Colonic mucosa (tissue), 4 donors: Measurements from ENCODE around the gene ORM1. TPM values are rescaled to one million over a fixed set of nuclear protein-coding genes. Genes with fewer than 3 reads are reported as not detected.

Experiments used
- DNase-seq: peaks from one replicate; pipeline ENCODE4 v3.0.0-alpha.2; 2020
- H3K27ac ChIP-seq: fragments of 200-600 bp; one replicate; pipeline ENCODE4 v1.8.0; 2021
- H3K27me3 ChIP-seq: fragments of 200-600 bp; one replicate; pipeline ENCODE4 v1.8.0; 2021
- H3K36me3 ChIP-seq: fragments of 200-600 bp; one replicate; pipeline ENCODE4 v1.8.0; 2021
- H3K4me1 ChIP-seq: fragments of 200-600 bp; one replicate; pipeline ENCODE4 v1.8.0; 2021; ENCODE audit warnings: mild to moderate bottlenecking
- H3K4me3 ChIP-seq: fragments of 200-600 bp; one replicate; pipeline ENCODE4 v1.8.0; 2021
- H3K9ac ChIP-seq, 2 donors: one replicate each; pipeline ENCODE4 v1.7.0; 2013; ENCODE audit warnings: control low read depth in 2 of 2, low read depth in 2 of 2, low read length in 2 of 2
- H3K9me3 ChIP-seq: fragments of 200-600 bp; one replicate; pipeline ENCODE4 v1.8.0; 2021
- intact Hi-C: fragments of 100-400 bp; cut with DNase I; formaldehyde crosslinking; loops from one replicate; pipeline ENCODE4 v1.14.1; 2022
- total RNA-seq, 2 donors: library from RNA; stranded (reverse); fragmentation: NEBNext Ultra II Directional in 1 of 2; extraction: Animal tissue kit (Norgen Biotek cat#: 25700) in 1 of 2; gene quantifications; one replicate each; pipeline ENCODE4 v1.2.1, GENCODE V29; 2021
- TF ChIP-seq, protein P1 (sequence below): fragments of 200-600 bp; IDR thresholded peaks from one replicate; pipeline ENCODE4 v1.8.0; 2022; ENCODE audit warnings: antibody characterized with exemption, mild to moderate bottlenecking
- donor health status: healthy.
- donor health status: DM: no; HTN: no; CAD: no.
- donor health status: DM: no; HTN: no; CAD: no.

ORM1 gene
- total RNA-seq, 2 donors from 2014 or later: 10.3 TPM; not detected in 1

DNA sequence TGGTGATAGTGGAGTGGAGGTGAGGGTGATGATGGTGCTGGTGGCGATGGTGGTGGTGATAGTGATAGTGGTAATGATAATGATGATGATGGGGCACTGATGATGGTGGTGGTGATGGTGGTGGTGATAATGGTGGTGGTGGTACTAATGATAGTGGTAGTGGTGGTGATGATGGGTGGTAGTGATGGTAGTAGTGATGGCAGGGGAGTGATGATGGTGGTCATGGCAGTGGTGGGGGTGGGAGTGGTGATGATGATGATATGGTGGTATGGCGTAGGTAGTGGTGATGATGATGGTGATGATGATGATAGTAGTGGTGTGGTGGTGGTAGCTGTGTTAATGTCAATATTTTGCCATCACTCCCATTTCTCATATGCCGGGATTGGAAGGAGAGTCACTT is 44.5 kb upstream of the ORM1 start:
- TF ChIP-seq, protein P1, sequence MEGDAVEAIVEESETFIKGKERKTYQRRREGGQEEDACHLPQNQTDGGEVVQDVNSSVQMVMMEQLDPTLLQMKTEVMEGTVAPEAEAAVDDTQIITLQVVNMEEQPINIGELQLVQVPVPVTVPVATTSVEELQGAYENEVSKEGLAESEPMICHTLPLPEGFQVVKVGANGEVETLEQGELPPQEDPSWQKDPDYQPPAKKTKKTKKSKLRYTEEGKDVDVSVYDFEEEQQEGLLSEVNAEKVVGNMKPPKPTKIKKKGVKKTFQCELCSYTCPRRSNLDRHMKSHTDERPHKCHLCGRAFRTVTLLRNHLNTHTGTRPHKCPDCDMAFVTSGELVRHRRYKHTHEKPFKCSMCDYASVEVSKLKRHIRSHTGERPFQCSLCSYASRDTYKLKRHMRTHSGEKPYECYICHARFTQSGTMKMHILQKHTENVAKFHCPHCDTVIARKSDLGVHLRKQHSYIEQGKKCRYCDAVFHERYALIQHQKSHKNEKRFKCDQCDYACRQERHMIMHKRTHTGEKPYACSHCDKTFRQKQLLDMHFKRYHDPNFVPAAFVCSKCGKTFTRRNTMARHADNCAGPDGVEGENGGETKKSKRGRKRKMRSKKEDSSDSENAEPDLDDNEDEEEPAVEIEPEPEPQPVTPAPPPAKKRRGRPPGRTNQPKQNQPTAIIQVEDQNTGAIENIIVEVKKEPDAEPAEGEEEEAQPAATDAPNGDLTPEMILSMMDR: no peak
- H3K4me1 ChIP-seq: no peaks in the 10 kb centered on the region

GRCh38 chr9:114278881-114279570 is 43.9 kb upstream of the ORM1 start:
- H3K4me3 ChIP-seq: no peak overlapping the region
- H3K36me3 ChIP-seq: no peaks in the 10 kb centered on the region
- no peak for DNase-seq
- TF ChIP-seq, protein P1: no peak
- no peaks in the 10 kb centered on the region for H3K27me3 ChIP-seq
- no peaks in the 10 kb centered on the region for H3K4me1 ChIP-seq
- intact Hi-C loops: no loop called here
- H3K9me3 ChIP-seq: no peaks in the 10 kb centered on the region
- H3K9ac ChIP-seq: no peak overlapping the region
- H3K27ac ChIP-seq: no peak overlapping the region

More for the DNA sequence above, 44.5 kb upstream of the ORM1 start:
- Histone ChIP-seq H3K9ac (no peak overlapping the region), H3K27me3 (no peaks in the 10 kb centered on the region), H3K9me3 (no peaks in the 10 kb centered on the region), H3K27ac (no peak overlapping the region), H3K4me3 (no peak overlapping the region), H3K36me3 (no peaks in the 10 kb centered on the region)
- DNase-seq: no peak
- intact Hi-C loops: no loop called here

GRCh38 chr9:114279693-114280092 is 43.2 kb upstream of the ORM1 start:
- H3K27ac ChIP-seq: no peak overlapping the region
- no peaks in the 10 kb centered on the region for H3K27me3 ChIP-seq
- DNase-seq: no peak
- H3K36me3 ChIP-seq: no peaks in the 10 kb centered on the region
- no peak overlapping the region for H3K9ac ChIP-seq
- intact Hi-C loops: no loop called here
- no peaks in the 10 kb centered on the region for H3K4me1 ChIP-seq
- H3K9me3 ChIP-seq: no peaks in the 10 kb centered on the region
- no peak overlapping the region for H3K4me3 ChIP-seq
- TF ChIP-seq, protein P1: no peak

DNA sequence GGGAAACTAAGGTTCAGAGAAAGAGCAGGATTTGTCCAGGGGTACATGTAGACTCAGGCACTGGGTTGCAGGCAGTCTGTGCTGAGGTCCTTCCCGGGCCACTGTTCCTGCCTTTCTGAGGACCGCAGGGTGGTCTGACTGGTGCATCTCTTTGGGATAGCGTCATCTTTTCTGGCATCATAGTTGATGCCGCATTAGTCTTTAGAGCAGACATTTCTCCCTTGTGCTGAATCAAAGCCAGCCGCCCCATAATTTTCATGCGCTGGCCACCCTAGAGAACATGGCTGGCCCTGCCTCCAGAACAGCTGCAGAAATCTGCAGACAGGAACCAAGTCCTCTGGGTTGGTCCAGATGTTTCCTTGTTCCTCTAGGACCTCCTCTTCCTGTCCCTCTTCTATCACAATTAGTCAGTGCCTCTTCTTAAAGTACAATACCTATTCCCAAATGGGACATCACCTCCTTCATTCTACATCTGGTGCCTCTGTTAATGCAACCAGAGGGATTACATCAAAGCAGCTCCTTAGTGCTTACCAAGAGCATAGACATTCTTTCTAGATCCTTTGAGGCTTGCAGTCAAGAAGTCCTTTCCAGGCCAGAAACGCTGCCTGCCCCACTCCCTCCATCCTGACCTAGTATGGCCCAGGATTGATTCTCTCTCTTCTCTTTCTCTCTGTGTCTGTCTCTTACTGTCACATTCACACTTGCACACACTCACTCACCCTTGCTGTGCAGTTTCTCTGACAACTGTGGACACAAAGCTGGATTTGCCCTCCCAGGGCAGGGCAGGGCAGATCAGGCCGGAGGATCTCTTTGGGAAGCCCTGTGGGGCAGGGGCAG is 42.0 kb upstream of the ORM1 start:
- TF ChIP-seq, protein P1: no peak
- no peaks in the 10 kb centered on the region for H3K27me3 ChIP-seq
- H3K9ac ChIP-seq: no peak overlapping the region
- H3K36me3 ChIP-seq: no peaks in the 10 kb centered on the region
- H3K4me1 ChIP-seq: no peaks in the 10 kb centered on the region
- intact Hi-C loops: no loop called here
- no peak for DNase-seq
- H3K27ac ChIP-seq: no peak overlapping the region
- H3K9me3 ChIP-seq: no peaks in the 10 kb centered on the region
- H3K4me3 ChIP-seq: no peak overlapping the region

- DNase-seq: no peak
- TF ChIP-seq, protein P1: no peak
- no peak overlapping the region for H3K4me3 ChIP-seq
- H3K27me3 ChIP-seq: no peaks in the 10 kb centered on the region
- H3K9me3 ChIP-seq: no peaks in the 10 kb centered on the region
- intact Hi-C loops: no loop called here
- no peak overlapping the region for H3K27ac ChIP-seq
- no peaks in the 10 kb centered on the region for H3K36me3 ChIP-seq
- no peak overlapping the region for H3K9ac ChIP-seq
- H3K4me1 ChIP-seq: no peaks in the 10 kb centered on the region
Measured at GRCh38 chr9:114281473-114282103, 41.3 kb upstream of the ORM1 start.
